GM12872 (cell line): Measurements from ENCODE around the gene ARHGAP30.

Experiments used
- TF ChIP-seq, protein P1 (sequence below): IDR thresholded peaks from 3 replicates; pipeline ENCODE4 v1.5.1; 2011; ENCODE audit warnings: low read depth, mild to moderate bottlenecking, low read length, moderate library complexity; ENCODE audit not compliant: insufficient read depth

The ARHGAP30 gene

DNA sequence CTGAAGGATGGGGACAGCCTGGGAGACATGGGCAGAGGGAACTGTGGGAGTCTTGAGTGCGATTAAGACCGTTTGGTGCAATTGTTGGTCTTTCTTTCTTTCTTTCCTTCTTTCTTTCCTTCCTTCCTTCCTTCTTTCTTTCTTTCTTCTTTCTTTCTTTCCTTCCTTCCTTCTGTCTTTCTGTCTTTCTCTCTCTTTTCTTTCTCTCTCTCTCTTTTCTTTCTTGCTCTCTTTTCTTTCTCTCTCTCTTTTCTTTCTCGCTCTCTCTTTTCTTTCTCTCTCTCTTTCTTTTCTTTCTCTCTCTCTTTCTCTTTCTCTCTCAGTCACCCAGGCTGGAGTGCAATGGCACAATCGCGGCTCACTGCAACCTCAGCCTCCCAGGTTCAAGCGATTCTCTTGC is 25.5 kb upstream of the ARHGAP30 start:
- TF ChIP-seq, protein P1, sequence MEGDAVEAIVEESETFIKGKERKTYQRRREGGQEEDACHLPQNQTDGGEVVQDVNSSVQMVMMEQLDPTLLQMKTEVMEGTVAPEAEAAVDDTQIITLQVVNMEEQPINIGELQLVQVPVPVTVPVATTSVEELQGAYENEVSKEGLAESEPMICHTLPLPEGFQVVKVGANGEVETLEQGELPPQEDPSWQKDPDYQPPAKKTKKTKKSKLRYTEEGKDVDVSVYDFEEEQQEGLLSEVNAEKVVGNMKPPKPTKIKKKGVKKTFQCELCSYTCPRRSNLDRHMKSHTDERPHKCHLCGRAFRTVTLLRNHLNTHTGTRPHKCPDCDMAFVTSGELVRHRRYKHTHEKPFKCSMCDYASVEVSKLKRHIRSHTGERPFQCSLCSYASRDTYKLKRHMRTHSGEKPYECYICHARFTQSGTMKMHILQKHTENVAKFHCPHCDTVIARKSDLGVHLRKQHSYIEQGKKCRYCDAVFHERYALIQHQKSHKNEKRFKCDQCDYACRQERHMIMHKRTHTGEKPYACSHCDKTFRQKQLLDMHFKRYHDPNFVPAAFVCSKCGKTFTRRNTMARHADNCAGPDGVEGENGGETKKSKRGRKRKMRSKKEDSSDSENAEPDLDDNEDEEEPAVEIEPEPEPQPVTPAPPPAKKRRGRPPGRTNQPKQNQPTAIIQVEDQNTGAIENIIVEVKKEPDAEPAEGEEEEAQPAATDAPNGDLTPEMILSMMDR: no peak

- TF ChIP-seq, protein P1: no peak
Observed at GRCh38 chr1:161094481-161094880, 24.8 kb upstream of the ARHGAP30 start.

GRCh38 chr1:161092621-161093028 is 22.9 kb upstream of the ARHGAP30 start:
- TF ChIP-seq, protein P1: no peak

GRCh38 chr1:161091796-161092507 is 22.3 kb upstream of the ARHGAP30 start:
- TF ChIP-seq, protein P1: no peak

GRCh38 chr1:161091093-161091492 is 21.4 kb upstream of the ARHGAP30 start:
- TF ChIP-seq, protein P1: no peak

GRCh38 chr1:161090617-161091016 is 20.9 kb upstream of the ARHGAP30 start:
- TF ChIP-seq, protein P1: no peak

DNA sequence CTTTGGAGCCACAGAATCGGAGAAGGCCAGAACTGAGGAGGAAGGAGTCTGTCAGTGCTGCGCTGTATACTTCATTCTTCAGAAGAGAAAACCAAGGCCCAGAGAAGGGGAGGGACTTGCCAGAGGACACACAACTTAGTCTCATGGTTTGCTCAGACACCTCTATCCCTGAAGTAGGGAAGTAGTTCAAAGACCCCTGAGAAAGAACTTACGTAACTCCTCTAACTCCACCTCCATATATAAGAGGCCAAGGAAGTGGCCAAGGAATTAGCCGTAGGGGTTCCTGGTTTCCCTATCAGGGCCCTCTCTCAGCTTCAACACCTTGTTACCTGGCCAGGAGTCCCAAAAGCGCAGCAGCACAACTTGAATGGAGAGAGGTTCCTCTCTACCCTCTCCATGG is 20.2 kb upstream of the ARHGAP30 start:
- TF ChIP-seq, protein P1: no peak
